Ureter (tissue), 1 donor: ENCODE measurements around the gene KCNQ1. TPM values are rescaled to one million over a fixed set of nuclear protein-coding genes. Genes with fewer than 3 reads are reported as not detected.

Experiments used
- DNase-seq: peaks from one replicate; pipeline ENCODE4 v3.0.0-alpha.2; 2020; ENCODE audit warnings: low spot score
- total RNA-seq: library from RNA; stranded (reverse); gene quantifications from one replicate; pipeline ENCODE4 v1.2.4, GENCODE V29; 2023
- donor health status: DM: yes; HTN: yes; CAD: no.

The KCNQ1 gene
- total RNA-seq, 1 donor from 2014 or later, result 63.0 TPM

DNA sequence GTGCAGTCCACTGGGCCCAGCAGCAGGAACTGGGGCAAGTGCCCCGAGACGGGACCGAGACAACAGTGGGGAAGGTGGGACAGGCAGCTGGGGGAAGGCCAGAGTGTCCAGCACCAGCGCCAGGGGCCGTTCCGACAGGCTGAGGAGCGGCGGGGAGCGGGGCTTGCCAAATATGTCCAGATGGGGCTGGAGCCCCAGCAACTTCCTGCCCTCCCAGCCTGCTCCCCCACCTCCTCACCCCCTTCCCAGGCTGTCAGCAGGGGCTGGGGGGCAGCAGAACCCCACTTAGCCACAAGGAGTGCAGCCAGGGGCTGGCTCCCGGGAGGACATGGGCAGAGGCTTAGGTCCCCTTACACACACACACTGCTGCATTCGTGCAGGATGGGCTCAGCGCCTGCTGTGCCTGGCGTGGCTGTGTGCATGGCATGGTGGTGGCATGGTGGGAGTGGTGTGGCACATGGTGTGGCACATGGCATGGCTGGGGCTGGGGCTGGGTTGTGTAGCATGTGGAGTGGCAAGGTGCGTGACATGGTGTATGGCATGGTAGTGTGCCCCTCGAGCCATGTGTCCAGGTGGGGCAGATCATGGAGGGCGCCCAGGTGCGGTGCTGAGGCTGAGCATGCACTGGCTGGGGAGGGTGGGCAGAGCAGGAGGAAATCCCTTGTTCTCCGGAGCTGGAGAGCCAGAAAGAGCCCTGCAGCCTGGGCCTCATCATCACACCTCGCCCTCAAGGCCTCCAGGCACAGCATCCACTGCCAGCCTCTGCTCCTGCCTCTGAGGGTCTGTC lies 389.1 kb downstream of the KCNQ1 start:
- no peak for DNase-seq

DNA sequence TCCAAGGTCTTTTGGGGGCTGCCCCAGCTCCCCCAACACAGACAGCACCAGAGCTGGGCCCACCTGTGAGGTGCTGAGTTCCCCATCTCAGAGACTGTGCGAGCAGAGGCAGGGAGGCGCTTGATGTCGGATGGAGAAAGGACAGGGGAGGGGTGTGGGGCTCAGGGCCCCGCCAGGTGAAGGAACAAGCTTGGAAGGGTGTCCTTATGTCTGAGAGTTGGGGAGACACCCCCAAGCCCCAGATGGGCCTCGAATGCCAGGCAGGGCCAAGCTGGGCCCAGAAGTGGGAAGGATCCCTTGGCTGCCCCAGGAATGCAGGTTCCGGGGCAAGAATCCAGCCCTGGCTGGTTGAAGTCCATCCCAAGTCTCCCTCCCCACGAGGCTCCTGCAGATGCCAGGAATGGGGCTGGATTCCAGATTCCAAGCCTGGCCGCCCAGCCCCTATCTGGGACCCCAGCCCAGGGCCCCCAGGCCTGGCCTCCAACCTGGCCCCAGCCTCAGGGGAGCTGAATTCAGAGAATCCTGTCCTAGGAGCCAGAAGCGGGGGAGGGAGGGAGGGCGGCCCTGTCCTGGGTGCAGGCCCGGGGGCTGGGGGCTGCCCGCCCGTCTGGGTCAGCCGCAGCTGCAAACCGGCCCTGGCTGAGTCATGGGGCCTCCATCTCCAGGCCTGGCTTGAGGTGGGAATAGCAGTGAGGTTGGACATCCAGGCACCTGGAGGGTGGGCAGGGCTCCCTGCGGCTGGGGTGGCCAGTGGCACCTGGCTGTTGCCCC lies 389.9 kb downstream of the KCNQ1 start:
- no peak for DNase-seq

DNA sequence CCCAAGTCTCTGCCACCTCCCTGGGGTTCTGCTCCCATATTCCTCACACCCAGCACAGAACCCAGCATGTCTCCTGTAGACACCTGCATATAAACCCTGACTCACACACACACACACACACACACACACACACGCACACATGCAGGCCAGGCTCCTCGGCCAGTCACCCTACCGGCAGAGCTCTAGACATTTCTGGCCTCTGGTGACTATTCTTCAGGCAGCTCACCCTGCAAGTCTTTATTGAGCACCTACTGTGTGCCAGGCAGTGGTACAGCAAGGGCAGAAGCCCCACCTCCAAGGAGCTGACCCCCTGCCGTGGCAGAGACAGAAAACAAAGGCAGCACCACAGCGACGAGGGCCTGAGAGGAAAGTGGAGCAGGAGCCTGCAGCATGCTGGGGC lies 390.5 kb downstream of the KCNQ1 start:
- no peak for DNase-seq

DNA sequence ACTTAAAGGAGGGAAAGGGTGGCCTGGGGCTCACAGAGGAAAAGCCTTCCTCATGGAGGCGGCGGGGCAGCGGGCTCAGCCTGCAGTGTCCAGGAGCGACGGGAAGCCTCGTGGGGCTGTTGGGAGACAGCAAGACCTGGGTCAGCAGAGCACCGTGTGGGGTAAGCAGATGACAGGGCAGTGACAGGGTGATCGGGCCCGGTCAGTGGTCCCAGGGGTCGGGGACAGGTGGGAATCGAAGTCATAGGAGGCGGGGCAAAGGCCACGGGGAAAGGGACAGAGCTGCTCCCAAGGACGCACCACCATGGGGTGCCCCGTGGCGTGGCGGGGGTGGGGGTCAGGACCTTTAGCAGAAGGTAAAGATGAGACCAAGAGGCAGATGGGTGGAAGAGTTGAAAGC lies 390.9 kb downstream of the KCNQ1 start:
- DNase-seq, result no peak

DNA sequence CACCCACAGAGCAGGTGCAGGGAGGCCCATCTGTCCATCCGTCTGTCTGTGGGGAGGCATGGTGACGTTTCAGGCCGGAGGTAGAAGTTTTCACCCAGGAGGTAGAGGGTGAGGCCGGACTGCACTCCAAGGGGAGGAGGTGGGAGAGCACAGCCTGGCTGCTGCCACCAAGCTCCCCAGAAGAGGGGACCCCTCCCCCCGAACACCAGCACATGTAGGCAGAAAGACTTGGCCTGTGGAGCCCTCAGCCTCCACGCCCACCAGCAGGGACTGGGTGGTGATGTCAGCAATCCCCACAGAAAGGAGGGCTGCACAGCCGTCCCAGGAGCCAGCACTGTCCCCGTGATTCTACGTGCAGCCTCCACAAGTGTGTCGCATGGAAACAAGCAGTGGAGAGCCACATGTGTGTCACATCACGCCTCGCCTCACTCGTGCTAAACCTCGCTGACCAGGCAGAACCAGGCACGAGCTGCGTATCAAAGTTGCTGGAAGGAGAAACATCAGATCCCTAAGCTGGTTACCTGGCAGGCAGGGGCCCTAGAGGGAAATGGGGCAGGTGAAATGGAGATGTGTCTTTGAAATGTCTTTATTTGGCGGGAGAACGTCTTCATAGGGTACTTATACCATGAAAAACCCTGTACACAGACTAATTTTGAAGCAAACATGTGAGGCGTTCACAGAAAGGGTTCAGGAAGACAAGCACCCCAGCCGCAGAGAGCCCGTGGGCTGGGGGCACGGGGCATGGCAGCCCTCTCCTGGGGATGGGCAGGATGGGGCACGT lies 391.7 kb downstream of the KCNQ1 start:
- no peak for DNase-seq

DNA sequence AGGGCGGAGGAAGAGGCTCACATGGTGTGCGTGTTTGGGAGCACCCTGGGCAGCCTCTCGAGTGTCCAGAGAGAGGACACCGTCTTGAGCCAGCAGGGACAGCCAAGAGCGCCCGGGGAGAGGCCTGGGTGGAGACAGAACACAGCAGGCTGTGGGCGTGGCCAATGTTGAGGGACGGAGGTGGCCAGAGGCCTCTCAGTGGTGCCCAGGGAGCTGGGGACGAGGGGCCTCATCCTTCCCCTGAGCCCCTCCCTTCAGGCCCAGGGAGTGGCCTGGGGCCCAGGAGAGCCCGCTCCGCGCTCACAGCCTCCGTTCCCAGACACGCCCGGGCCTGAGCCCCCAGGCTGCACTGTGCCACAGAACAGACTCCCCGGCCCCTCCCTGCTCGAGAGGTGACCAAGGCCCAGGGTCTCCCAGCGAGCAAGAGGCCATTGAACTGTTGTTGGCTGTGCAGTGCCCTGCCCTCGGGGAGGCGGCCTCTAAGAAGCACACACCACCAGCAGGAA lies 392.3 kb downstream of the KCNQ1 start:
- DNase-seq, result peak; percentile 87

DNA sequence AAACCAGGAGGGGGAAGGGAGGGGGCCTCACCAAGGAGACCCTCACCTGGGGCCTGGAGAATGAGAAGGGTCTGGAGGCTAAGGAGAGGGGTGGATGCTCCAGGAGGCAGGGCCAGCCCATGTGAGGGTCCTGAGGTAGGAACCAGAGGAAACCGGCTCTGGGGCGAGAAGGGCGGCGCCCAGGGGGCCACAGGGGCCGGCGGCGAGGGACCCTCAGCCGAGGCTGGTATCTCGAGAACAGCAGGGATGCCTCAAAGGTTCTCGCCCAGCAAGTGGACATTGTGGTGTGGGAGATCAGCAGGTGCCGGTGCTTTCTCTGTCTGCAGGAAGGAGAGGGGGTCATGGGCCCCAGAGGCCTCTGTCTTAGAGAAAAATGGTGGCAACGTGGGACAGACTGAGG lies 392.8 kb downstream of the KCNQ1 start:
- no peak for DNase-seq

DNA sequence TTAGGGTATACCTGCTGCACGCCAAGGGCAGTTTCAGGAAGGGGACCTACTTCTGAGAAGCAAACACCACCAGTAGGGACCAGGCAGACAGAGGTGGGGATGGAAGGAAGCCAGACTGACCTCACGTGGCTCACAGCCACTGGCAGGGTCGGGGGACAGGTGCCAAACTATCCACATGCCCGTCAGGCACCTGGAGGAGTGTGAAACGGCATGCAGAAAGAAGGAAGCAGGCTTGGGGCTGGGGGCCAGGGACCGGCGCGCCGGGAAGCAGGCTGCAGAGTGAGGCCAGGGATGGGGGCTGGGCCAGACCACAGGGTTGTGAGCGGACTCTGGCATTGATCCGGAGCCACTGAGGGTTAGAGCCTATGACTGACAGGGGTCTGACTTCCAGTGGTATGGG lies 393.3 kb downstream of the KCNQ1 start:
- DNase-seq, result no peak

DNA sequence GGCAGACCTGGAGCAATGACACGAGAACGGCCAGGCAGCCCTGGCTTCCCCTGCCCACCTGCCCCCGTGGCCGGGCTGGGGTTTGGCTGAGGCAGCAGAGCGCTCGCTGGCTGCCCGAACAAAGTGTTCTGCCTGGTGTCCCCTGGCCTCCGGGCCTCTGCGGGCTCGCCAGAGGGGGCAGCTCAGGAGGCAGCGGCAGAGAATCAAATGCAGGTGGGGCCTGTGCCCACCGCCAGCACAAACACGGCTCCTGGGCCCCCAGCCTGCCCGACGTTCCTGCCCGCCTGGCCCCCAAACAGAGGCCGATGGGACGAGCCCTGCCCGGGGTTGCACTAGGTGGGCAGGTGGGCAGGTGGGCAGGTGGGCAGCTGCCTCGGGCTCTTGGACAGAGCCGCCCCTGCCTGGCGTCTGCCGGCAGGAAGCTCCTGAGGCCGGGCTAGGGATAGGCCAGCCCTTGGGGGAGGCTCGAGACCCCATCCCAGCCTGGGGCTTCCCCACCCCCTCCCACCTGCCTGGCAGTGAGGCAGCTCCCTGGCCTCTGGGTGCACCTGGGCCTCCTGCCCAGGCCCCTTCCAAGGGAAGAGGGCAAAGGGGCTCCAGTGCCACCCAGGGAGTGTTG lies 394.0 kb downstream of the KCNQ1 start:
- no peak for DNase-seq

DNA sequence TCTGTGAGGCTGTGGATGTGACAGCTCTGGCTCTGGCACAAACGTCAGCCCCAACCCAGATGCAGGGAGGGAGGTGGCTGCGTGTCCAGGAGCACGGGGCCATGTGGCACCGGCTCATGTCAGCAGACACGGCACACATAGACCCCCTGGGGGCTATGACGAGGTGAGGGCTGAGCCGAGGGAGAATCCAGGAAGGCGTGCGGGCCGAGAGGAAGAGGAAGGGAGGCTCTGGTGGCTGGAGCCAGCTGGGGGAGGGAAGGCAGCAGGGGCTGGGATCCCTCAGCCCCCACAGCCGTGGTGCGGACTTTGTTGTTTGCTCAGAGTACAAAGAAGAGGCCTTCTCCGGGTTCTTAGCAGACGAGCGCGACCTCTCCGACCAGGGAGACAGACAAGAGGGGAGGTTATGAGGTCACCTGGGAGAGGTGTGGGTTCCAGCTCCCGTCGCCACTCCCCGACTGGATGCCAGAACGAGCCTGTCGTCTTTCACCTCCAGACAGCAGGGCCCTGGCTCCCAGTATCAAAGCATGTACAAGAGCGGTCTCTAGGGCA lies 394.7 kb downstream of the KCNQ1 start:
- DNase-seq, result no peak

DNA sequence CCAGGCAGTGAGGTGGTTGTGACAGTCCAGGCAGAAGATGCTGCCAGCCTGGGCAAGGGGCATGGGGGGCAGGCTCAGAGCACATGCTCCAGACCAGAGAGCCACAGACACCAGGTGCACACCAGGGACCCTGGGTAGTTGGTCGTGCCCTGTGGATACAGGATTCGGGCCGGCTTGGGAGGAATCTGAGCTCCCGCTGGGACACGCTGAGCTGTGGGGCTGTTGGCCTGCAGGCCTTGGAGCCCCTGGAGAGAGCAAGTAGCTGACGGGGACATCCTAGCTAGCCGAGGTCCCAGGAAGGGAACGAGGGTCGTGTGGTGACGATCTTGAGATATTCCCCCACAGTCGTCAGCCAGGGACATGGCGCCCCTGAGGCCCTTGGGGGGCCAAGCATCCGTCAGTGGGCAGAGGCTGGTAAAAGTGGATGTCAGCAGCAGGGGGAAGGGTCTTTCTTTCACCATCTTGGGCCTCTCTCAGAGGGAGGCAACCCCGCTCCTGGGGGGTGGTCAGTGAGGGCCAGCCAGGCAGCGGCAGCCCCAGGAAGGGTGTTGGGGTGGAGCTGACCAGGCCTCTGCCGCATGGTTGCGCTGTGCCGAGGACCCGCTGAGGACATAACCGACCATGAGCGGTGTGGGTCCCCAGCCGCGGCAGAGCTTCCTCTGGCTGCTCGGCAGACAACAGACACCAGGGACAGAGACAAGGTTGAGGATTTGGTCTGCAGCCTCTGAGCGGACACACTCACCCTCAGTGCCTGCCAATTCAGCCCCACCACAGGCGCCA lies 396.8 kb downstream of the KCNQ1 start:
- no peak for DNase-seq

DNA sequence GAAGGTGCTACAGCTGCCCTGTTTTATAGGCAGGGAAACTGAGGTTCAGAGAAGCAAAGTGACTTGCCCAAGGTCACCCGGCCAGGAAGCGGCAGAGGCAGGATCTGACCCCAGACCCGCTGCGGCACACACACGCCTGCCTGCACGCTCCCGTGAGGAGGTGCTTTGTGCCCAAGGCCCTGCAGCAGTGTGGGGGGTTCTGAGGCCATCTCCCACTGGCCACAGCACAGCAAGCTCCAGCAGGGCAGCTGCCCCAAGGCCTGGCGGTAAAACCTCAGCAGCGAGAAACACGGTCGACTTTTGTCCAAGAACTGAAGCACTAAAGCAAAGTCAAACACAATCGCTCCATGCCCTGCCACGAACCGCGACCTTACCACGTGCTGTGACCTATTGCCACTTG lies 398.1 kb downstream of the KCNQ1 start:
- DNase-seq, result no peak

DNA sequence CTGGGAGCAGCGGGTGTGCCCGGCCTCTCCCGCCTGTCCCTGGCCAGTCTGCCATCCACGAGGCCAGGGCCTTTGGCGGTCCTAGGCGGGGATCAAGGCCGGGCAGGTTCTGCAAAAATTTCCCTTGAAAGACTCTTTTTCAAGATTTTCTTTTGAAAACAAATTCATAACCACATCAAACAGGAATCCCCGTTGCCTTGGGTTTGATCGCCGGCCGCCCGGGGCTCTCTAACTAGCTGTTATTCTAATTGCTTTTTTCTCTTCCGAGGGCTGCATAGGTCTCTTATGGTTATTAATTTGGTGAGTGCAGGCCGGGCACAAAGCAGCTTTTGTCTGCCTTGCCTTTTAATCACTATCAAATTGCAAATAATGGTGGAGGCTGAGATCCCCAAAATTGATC lies 398.7 kb downstream of the KCNQ1 start:
- DNase-seq, result no peak

DNA sequence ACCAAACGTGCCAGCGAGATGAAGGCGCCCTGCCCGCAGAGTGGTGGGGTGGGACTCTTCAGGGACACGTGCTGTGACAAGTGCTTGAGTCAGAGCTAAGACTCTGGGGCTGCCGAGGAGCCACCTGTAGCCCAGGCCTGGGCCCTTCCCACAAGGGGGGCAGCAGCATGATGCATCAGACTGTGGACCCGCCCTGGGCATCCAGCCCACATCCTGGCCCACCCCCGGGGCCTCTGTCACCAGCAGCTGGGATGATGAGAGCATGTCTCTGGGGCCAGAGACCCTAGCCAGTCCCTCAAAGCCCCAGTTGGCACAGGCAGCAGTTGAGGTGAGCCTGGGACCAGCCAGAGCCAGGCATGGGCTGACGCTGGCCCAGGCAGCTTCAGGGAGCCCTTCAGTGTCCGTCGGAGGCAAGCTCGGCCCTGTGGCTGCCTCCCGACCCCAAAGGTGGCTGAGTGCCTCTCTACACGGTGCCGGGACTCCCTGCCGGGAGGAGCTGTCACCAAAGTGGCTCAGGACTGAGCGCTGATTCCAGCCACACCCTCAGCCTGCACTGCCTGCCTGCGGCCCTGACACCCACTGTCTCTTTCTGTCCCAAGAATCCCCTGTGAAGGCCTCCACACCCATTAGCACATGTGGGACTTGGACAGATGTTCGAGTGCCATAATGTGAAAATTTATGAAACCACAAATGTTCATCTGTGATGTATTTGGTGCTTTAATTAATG lies 399.5 kb downstream of the KCNQ1 start:
- DNase-seq, result no peak

DNA sequence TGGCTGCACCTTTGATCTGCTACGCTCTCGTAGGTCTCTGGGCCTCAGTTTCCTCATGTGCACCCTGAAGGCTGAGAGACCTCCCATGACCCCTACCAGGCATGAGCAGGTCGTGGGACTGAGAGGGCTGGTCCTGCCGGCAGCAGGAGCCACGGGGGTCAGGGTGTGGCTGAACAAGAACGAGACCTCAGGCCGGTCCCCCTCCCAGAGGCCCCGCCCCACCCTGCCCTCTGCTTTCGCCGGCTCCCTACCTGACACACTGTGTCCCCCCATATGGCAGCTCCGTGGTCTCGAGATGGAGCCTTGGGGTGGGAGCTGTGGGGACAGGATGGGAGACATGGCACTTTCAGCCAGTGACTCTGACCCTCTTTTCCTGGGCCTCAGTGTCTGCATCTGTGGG lies 400.2 kb downstream of the KCNQ1 start:
- no peak for DNase-seq

DNA sequence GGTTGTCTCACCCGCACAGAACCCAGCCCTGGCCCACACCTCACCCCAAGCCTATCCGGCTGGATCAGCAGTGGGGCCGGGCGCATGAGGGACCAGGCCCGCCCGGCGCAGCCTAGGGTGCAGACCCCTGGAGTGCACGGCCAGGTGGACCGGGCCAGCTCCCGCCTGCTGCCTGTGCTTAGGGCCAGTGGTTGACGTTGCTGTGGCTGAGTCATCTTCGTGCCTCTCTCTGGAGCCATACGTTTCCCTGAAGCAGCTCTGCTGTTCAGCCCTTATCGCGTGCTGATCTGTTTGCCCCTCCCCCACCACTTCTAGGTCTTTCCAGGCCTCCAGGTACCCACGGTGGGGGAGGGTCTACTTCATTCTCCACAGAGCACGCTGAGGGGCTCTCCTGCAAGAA lies 401.2 kb downstream of the KCNQ1 start:
- no peak for DNase-seq

DNA sequence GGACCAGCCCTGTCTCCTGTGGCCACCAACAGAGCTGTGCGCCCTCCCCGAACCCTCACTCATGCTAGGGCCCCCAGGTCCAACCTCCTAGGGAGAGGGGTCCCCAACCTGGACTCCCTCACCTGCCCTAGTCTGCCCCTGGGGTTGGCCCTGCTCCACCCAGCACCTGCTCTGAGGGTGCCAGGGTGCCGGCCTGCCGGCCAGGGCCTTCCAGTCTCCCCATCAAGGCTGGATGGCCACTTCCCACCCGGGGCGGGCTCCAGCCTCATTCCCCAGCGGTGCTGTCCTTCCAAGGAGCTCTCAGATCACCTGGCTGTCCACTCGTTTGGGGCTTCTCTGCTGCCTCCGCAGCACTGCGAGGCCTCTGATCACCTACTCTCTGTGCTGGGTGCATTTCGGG lies 401.7 kb downstream of the KCNQ1 start:
- DNase-seq, result no peak

DNA sequence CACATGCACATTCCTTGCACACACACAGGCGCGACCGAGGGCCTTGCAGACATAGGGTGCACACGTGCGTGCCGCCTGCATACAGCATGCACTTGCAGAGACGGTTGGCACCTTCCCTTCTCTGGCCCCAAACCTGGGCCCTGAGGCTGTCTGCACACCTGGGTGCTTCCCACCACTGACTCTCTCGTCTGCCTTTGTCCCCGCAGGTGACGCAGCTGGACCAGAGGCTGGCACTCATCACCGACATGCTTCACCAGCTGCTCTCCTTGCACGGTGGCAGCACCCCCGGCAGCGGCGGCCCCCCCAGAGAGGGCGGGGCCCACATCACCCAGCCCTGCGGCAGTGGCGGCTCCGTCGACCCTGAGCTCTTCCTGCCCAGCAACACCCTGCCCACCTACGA lies 402.8 kb downstream of the KCNQ1 start:
- no peak for DNase-seq

DNA sequence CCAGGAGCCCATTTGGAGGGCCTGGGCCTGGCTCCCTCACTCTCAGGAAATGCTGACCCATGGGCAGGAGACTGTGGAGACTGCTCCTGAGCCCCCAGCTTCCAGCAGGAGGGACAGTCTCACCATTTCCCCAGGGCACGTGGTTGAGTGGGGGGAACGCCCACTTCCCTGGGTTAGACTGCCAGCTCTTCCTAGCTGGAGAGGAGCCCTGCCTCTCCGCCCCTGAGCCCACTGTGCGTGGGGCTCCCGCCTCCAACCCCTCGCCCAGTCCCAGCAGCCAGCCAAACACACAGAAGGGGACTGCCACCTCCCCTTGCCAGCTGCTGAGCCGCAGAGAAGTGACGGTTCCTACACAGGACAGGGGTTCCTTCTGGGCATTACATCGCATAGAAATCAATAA lies 403.7 kb downstream of the KCNQ1 start:
- DNase-seq, result no peak
